Fibroblast of lung (primary cell): ENCODE measurements around the gene CLC. TPM values are rescaled to one million over a fixed set of nuclear protein-coding genes. Genes with fewer than 3 reads are reported as not detected.
"Not testable (repeated sequence)": the region's sequence is repeated elsewhere in the genome, so short reads cannot be mapped to it uniquely, and the experiment has no call there.

Experiments
- DNase-seq, 2 donors: peaks; one replicate each; pipeline versions ENCODE4 v3.0.0 to v3.0.0-alpha.2; 2010; ENCODE audit warnings: low read depth in 2 of 2
- H2AFZ ChIP-seq: 2 replicates; pipeline ENCODE4 v1.5.1; 2012; ENCODE audit warnings: low read length, control low read depth, inconsistent platforms
- H3K27ac ChIP-seq: 2 replicates; pipeline ENCODE4 v1.5.1; 2011; ENCODE audit warnings: low read length, control low read depth; ENCODE audit not compliant: insufficient read depth
- H3K27me3 ChIP-seq: 2 replicates; pipeline ENCODE4 v1.5.1; 2011; ENCODE audit warnings: mild to moderate bottlenecking, low read length; ENCODE audit not compliant: control insufficient read depth, insufficient read depth
- H3K36me3 ChIP-seq: 2 replicates; pipeline ENCODE4 v1.5.1; 2011; ENCODE audit warnings: low read length; ENCODE audit not compliant: control insufficient read depth, insufficient read depth
- H3K4me1 ChIP-seq: 2 replicates; pipeline ENCODE4 v1.5.1; 2011; ENCODE audit warnings: low read length; ENCODE audit not compliant: control insufficient read depth, insufficient read depth; ENCODE audit errors: extremely low read depth
- H3K4me2 ChIP-seq: 2 replicates; pipeline ENCODE4 v1.5.1; 2011; ENCODE audit warnings: low read length, control low read depth; ENCODE audit not compliant: insufficient read depth; ENCODE audit errors: extremely low read depth
- H3K4me3 ChIP-seq, 4 experiments: fragments of 200-600 bp in 1 of 4; sonication (generic) in 1 of 4; replicated peaks in 1 of 4; 2 replicates each; pipeline ENCODE4 v1.5.1; 2011 to 2016; ENCODE audit warnings: low read length in 4 of 4, low read depth in 3 of 4, mild to moderate bottlenecking in 3 of 4, control low read depth in 2 of 4, inconsistent platforms in 1 of 4, mixed read lengths in 1 of 4; ENCODE audit not compliant: insufficient read depth in 1 of 4; ENCODE audit errors: control extremely low read depth in 1 of 4
- H3K79me2 ChIP-seq: 2 replicates; pipeline ENCODE4 v1.5.1; 2012; ENCODE audit warnings: mild to moderate bottlenecking, low read length, inconsistent platforms; ENCODE audit not compliant: control insufficient read depth, insufficient read depth
- H3K9ac ChIP-seq: 2 replicates; pipeline ENCODE4 v1.5.1; 2011; ENCODE audit warnings: mild to moderate bottlenecking, low read length, control low read depth; ENCODE audit not compliant: insufficient read depth
- H3K9me3 ChIP-seq: 2 replicates; pipeline ENCODE4 v1.5.1; 2012; ENCODE audit warnings: low read depth, low read length; ENCODE audit not compliant: control insufficient read depth, insufficient read depth
- H4K20me1 ChIP-seq: 2 replicates; pipeline ENCODE4 v1.5.1; 2011; ENCODE audit warnings: low read length; ENCODE audit not compliant: control insufficient read depth, insufficient read depth; ENCODE audit errors: extremely low read depth
- CTCF ChIP-seq, 2 donors: IDR thresholded peaks in 1 of 2; conservative IDR thresholded peaks in 1 of 2; 1 replicate in 1 of 2; 2 replicates in 1 of 2; pipeline ENCODE4 v1.5.1; 2011 to 2012; ENCODE audit warnings: low read length in 2 of 2, control low read depth in 1 of 2, inconsistent platforms in 1 of 2, low read depth in 1 of 2, mild to moderate bottlenecking in 1 of 2
- EZH2 ChIP-seq: IDR thresholded peaks from 2 replicates; pipeline ENCODE4 v1.5.1; 2012; ENCODE audit warnings: low read length, control low read depth, mild to moderate bottlenecking; ENCODE audit errors: missing control alignments
- polyA plus RNA-seq, 2 donors: library from polyadenylated mRNA; depleted of rRNA in 1 of 2; stranded (reverse) in 1 of 2; unstranded in 1 of 2; fragments of >200 nt; gene quantifications; 2 replicates each; pipeline ENCODE4 v1.2.1, GENCODE V29; 2011 to 2012; ENCODE audit warnings: missing spikeins in 1 of 2
- total RNA-seq: library from RNA; depleted of rRNA; stranded (reverse); fragments of >200 nt; gene quantifications from 2 replicates; pipeline ENCODE4 v1.2.1, GENCODE V29; 2014

Gene CLC
- total and polyA plus RNA-seq, 2 donors (not counting 1 experiment from before 2014, with no cell fraction given), result not detected

GRCh38 chr19:39692166-39692565 is 45.7 kb downstream of the CLC start:
- no peak overlapping the region for H3K4me2 ChIP-seq
- no peaks in the 10 kb centered on the region for H3K79me2 ChIP-seq
- no peaks in the 10 kb centered on the region for H3K36me3 ChIP-seq
- no peak overlapping the region for H3K4me3 ChIP-seq
- H2AFZ ChIP-seq, result no peak overlapping the region
- no peaks in the 10 kb centered on the region for H4K20me1 ChIP-seq
- no peak overlapping the region for H3K9ac ChIP-seq
- no peaks in the 10 kb centered on the region for H3K27me3 ChIP-seq
- no peak for DNase-seq
- H3K9me3 ChIP-seq, result no peaks in the 10 kb centered on the region
- no peak overlapping the region for H3K27ac ChIP-seq
- TF ChIP-seq CTCF (conservative IDR thresholded peaks at IDR 0.05 in 1 of 2, IDR thresholded peaks at IDR 0.05 in 1 of 2; ENCODE audit: low read depth in 1 of 2, low read length in 2 of 2) (no peak), EZH2 (no peak)
- H3K4me1 ChIP-seq, result no peaks in the 10 kb centered on the region

DNA sequence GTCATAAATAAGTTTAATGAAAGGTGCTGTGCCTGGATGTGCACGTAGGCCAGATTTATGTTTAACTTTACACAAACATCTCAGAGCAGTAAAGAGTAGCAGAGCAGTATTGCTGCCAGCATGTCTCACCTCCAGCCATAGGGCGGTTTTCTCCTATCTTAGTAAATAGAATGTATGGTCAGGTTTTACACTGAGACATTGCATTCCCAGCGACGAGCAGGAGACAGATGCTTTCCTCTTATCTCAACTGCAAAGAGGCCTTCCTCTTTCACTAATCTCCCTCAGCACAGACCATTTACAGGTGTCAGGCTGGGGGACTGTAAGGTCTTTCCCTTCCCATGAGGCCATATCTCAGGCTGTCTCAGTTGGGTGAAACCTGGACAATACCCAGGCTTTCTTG is 49.2 kb downstream of the CLC start:
- not testable (repeated sequence) for H3K9ac ChIP-seq, H2AFZ ChIP-seq, H3K36me3 ChIP-seq, H3K9me3 ChIP-seq, DNase-seq, H3K79me2 ChIP-seq, H4K20me1 ChIP-seq, H3K4me1 ChIP-seq, H3K27ac ChIP-seq, H3K27me3 ChIP-seq, H3K4me3 ChIP-seq, H3K4me2 ChIP-seq

- Histone ChIP-seq H3K9ac (no peak overlapping the region), H4K20me1 (no peaks in the 10 kb centered on the region), H3K4me2 (no peak overlapping the region), H3K9me3 (no peaks in the 10 kb centered on the region), H3K79me2 (no peaks in the 10 kb centered on the region), H3K4me3 (no peak overlapping the region), H3K27me3 (no peaks in the 10 kb centered on the region), H3K4me1 (no peaks in the 10 kb centered on the region), H3K36me3 (no peaks in the 10 kb centered on the region), H2AFZ (no peak overlapping the region), H3K27ac (no peak overlapping the region)
- no peak for DNase-seq
- TF ChIP-seq EZH2 (no peak), CTCF (conservative IDR thresholded peaks at IDR 0.05 in 1 of 2, IDR thresholded peaks at IDR 0.05 in 1 of 2; ENCODE audit: low read depth in 1 of 2, low read length in 2 of 2) (no peak)
Measured at GRCh38 chr19:39686739-39687138, 51.1 kb downstream of the CLC start.

DNA sequence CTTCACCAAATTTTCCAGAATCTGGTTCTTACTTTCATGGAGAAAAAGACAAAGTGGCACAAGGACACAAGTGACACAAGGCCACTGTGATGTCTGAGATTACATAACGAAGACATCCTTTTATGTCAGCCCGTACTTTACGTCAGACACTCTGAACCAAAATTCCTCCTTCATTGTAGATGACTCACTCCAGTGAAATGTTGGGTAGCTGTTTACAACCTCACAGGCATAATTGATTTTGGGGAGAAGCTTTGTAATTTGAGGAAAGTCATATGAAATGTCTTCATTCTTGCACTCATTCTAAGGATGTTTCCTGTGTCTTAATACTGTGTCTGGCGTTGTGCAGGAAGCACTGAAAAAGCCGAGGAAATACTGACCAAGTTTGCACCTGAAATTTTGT is 53.6 kb downstream of the CLC start:
- DNase-seq, result no peak
- no peaks in the 10 kb centered on the region for H4K20me1 ChIP-seq
- no peak overlapping the region for H3K4me3 ChIP-seq
- H3K79me2 ChIP-seq, result no peaks in the 10 kb centered on the region
- H3K9ac ChIP-seq, result no peak overlapping the region
- no peak overlapping the region for H2AFZ ChIP-seq
- no peak overlapping the region for H3K4me2 ChIP-seq
- no peaks in the 10 kb centered on the region for H3K27me3 ChIP-seq
- no peak for TF ChIP-seq CTCF (conservative IDR thresholded peaks at IDR 0.05 in 1 of 2, IDR thresholded peaks at IDR 0.05 in 1 of 2; ENCODE audit: low read depth in 1 of 2, low read length in 2 of 2)
- TF ChIP-seq EZH2, result no peak
- no peak overlapping the region for H3K27ac ChIP-seq
- H3K9me3 ChIP-seq, result no peaks in the 10 kb centered on the region
- H3K4me1 ChIP-seq, result no peaks in the 10 kb centered on the region
- H3K36me3 ChIP-seq, result no peaks in the 10 kb centered on the region
